Heart left ventricle (tissue), 13 donors: ENCODE results near the gene ZSCAN20.
A peak's percentile ranks its signal among the peaks of the same experiment; 100 is the strongest.

ENCODE experiments used
- POLR2A ChIP-seq, 2 donors: fragments of 450-650 bp; IDR thresholded peaks; one replicate each; pipeline ENCODE4 v1.6.1; 2017; ENCODE audit warnings: antibody characterized with exemption in 2 of 2, mild to moderate bottlenecking in 2 of 2, moderate library complexity in 2 of 2
- TF ChIP-seq, protein P1 (sequence below), 12 donors: fragments of 200-600 bp; sonication (generic) in 4 of 12; IDR thresholded peaks; one replicate each; pipeline versions ENCODE4 v1.5.0 to v1.8.0; 2018 to 2022; ENCODE audit warnings: antibody characterized with exemption in 12 of 12, mild to moderate bottlenecking in 5 of 12
- donor health status: ischemic (EF 13 %, LVEDD 7.1; RV severe dilation, severe dysfunction).
- donor health status: DM: no; HTN: yes; CAD: no.
- donor health status: DM: no; HTN: no; CAD: no.
- donor health status: ischemic (EF 25% LVEDD 6.9; RV normal size, moderate dysfunction).
- donor health status: ischemic (EF 25% LVEDD 5.7; RV mildly dilated, moderate dysfunction).
- donor health status: ischemic (EF 35%, LVEDD 5.7; RV mildly dilated, moderate dysfunction).
- donor health status: nonischemic (EF 11% LVEDD 7.7; RV severe dilation, severe dysfunction).
- donor health status: DM: yes; HTN: yes; CAD: no.
- donor health status: PGD.
- donor health status: ischemic (EF 29% LVEDD 5.4; RV normal size, mild dysfunction).
- donor health status: nonischemic (EF 23%, LVEDD 6.1; RV moderate dilation, normal function).

DNA sequence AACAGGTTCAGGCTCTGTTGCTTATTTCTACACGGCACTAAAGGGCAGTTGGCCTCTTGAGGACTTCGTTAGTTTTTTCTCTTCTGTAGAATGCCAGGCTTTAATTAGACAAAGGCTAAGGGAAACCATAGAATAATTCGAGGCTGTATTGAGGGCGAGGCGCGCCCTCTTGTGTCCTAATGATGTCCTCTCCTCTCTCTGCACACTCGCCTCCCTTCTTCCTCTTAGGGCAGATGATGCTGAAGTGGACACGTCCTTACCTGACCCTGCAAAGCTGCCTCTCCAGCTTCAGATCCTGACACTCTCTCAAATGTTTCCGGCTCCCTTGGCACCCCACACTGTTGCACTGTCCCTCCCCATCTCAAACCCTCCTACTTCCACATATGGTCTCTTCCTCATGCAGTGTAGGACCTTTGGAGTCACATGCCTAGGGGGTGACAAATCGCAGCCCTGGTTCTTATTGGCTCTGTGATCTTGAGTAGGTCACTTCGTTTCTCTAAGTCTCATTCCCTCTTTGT, 1.9 kb upstream of the ZSCAN20 start:
- TF ChIP-seq, protein P1, sequence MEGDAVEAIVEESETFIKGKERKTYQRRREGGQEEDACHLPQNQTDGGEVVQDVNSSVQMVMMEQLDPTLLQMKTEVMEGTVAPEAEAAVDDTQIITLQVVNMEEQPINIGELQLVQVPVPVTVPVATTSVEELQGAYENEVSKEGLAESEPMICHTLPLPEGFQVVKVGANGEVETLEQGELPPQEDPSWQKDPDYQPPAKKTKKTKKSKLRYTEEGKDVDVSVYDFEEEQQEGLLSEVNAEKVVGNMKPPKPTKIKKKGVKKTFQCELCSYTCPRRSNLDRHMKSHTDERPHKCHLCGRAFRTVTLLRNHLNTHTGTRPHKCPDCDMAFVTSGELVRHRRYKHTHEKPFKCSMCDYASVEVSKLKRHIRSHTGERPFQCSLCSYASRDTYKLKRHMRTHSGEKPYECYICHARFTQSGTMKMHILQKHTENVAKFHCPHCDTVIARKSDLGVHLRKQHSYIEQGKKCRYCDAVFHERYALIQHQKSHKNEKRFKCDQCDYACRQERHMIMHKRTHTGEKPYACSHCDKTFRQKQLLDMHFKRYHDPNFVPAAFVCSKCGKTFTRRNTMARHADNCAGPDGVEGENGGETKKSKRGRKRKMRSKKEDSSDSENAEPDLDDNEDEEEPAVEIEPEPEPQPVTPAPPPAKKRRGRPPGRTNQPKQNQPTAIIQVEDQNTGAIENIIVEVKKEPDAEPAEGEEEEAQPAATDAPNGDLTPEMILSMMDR (IDR thresholded peaks at IDR 0.05) = peak; percentile 70 to 92 (median 85)
- TF ChIP-seq POLR2A (IDR thresholded peaks at IDR 0.05) = no peak
